ENCODE data around the gene SLC3A2.

DNA sequence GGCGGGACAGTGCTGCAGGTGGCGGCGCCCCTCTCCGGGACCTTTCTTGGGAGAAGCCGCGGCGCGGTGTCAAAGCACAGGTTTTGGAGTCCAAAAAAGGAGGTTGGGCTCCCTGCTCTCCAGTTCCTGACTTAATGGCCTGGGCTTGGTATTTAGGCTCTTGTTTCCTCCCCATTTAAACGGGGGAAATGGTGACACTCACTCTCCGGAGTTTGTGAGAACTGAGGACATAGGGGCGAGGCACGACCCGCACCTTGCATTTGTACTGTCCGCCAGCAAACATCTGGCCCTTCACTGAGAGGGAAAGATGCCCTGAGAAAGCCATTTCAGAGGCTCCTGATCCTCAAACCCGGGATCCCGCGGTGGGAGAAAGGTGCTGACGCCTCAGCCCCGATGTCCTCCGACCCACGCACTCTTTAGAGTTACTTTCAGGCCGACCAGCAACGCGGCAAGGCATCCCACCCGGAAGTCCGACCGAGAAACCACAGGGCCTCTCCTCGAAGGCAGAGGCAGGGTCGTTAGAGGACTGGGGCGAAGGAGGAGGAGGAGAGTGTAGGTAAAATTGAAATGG is 38.4 kb upstream of the SLC3A2 start:
- TF ChIP-seq, protein P1, sequence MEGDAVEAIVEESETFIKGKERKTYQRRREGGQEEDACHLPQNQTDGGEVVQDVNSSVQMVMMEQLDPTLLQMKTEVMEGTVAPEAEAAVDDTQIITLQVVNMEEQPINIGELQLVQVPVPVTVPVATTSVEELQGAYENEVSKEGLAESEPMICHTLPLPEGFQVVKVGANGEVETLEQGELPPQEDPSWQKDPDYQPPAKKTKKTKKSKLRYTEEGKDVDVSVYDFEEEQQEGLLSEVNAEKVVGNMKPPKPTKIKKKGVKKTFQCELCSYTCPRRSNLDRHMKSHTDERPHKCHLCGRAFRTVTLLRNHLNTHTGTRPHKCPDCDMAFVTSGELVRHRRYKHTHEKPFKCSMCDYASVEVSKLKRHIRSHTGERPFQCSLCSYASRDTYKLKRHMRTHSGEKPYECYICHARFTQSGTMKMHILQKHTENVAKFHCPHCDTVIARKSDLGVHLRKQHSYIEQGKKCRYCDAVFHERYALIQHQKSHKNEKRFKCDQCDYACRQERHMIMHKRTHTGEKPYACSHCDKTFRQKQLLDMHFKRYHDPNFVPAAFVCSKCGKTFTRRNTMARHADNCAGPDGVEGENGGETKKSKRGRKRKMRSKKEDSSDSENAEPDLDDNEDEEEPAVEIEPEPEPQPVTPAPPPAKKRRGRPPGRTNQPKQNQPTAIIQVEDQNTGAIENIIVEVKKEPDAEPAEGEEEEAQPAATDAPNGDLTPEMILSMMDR (IDR thresholded peaks at IDR 0.05): no peak
- peak in 1 of 2 donors; percentile 10 for TF ChIP-seq POLR2A (IDR thresholded peaks at IDR 0.05)

Measured in uterus (tissue), 2 donors.